Activated T-cell treated with anti-CD3 and anti-CD28 coated beads for 48 hours (primary cell): ENCODE results near the gene KCNE3.
"Not testable (repeated sequence)": the region's sequence is repeated elsewhere in the genome, so short reads cannot be mapped to it uniquely, and the experiment has no call there.

Source experiments
- DNase-seq: peaks from one replicate; pipeline ENCODE4 v3.0.0-alpha.2; 2020; ENCODE audit warnings: low read depth

KCNE3 gene

GRCh38 chr11:74443071-74443864, 24.1 kb downstream of the KCNE3 start:
- no peak for DNase-seq

- no peak for DNase-seq
Observed at GRCh38 chr11:74442636-74443035, 24.7 kb downstream of the KCNE3 start.

GRCh38 chr11:74438681-74439080, 28.7 kb downstream of the KCNE3 start:
- DNase-seq, result no peak

- DNase-seq, result no peak
Observed at GRCh38 chr11:74437441-74438042, 29.8 kb downstream of the KCNE3 start.

- DNase-seq, result no peak
Observed at GRCh38 chr11:74434528-74434927, 32.8 kb downstream of the KCNE3 start.

GRCh38 chr11:74429205-74429604, 38.1 kb downstream of the KCNE3 start:
- DNase-seq, result no peak

GRCh38 chr11:74427384-74427886, 39.9 kb downstream of the KCNE3 start:
- DNase-seq, result no peak

- no peak for DNase-seq
Observed at GRCh38 chr11:74425100-74425499, 42.2 kb downstream of the KCNE3 start.

- DNase-seq, result no peak
Observed at GRCh38 chr11:74418509-74418895, 48.8 kb downstream of the KCNE3 start.

GRCh38 chr11:74417860-74418508, 49.4 kb downstream of the KCNE3 start:
- DNase-seq, result no peak

GRCh38 chr11:74417379-74417804, 50.0 kb downstream of the KCNE3 start:
- no peak for DNase-seq

GRCh38 chr11:74416974-74417373, 50.4 kb downstream of the KCNE3 start:
- DNase-seq, result not testable (repeated sequence)

- no peak for DNase-seq
Observed at GRCh38 chr11:74412733-74413359, 54.5 kb downstream of the KCNE3 start.

- no peak for DNase-seq
Observed at GRCh38 chr11:74412321-74412720, 55.0 kb downstream of the KCNE3 start.

GRCh38 chr11:74409633-74410032, 57.7 kb downstream of the KCNE3 start:
- DNase-seq, result no peak
